ENCODE data around the gene TMX1. TPM values are rescaled to one million over a fixed set of nuclear protein-coding genes. Genes with fewer than 3 reads are reported as not detected.

Gene TMX1
- total RNA-seq, 1 donor from 2014 or later: 24.6 TPM

GRCh38 chr14:51289169-51289568 lies 49.1 kb downstream of the TMX1 start:
- H3K36me3 Mint-ChIP-seq (ENCODE audit: low read depth): no peaks in the 10 kb centered on the region
- H3K4me1 Mint-ChIP-seq: peaks cover 9% of the 10 kb centered on the region
- H3K4me3 Mint-ChIP-seq: no peak overlapping the region
- intact Hi-C loops (cut with micrococcal nuclease): no loop called here
- no peak overlapping the region for H3K27ac Mint-ChIP-seq
- no peak for TF ChIP-seq CTCF (IDR thresholded peaks at IDR 0.05)
- no peak for DNase-seq
- H3K9me3 Mint-ChIP-seq: no peaks in the 10 kb centered on the region
- POLR2A ChIA-PET: no interaction called here
- no peaks in the 10 kb centered on the region for H3K27me3 Mint-ChIP-seq
- CTCF ChIA-PET: no interaction called here
- ATAC-seq (ENCODE audit: low read depth): no peak

GRCh38 chr14:51290132-51290531 lies 50.1 kb downstream of the TMX1 start:
- TF ChIP-seq CTCF (IDR thresholded peaks at IDR 0.05): no peak
- Mint-ChIP-seq H3K27me3 (no peaks in the 10 kb centered on the region), H3K36me3 (ENCODE audit: low read depth) (no peaks in the 10 kb centered on the region), H3K4me1 (peaks cover 5% of the 10 kb centered on the region), H3K27ac (no peak overlapping the region), H3K4me3 (no peak overlapping the region), H3K9me3 (no peaks in the 10 kb centered on the region)
- intact Hi-C loops (cut with micrococcal nuclease): no loop called here
- ChIA-PET CTCF (no interaction called here), POLR2A (no interaction called here)
- ATAC-seq (ENCODE audit: low read depth) (no peak), DNase-seq (no peak)

GRCh38 chr14:51291016-51291415 lies 51.0 kb downstream of the TMX1 start:
- POLR2A ChIA-PET: no interaction called here

DNA sequence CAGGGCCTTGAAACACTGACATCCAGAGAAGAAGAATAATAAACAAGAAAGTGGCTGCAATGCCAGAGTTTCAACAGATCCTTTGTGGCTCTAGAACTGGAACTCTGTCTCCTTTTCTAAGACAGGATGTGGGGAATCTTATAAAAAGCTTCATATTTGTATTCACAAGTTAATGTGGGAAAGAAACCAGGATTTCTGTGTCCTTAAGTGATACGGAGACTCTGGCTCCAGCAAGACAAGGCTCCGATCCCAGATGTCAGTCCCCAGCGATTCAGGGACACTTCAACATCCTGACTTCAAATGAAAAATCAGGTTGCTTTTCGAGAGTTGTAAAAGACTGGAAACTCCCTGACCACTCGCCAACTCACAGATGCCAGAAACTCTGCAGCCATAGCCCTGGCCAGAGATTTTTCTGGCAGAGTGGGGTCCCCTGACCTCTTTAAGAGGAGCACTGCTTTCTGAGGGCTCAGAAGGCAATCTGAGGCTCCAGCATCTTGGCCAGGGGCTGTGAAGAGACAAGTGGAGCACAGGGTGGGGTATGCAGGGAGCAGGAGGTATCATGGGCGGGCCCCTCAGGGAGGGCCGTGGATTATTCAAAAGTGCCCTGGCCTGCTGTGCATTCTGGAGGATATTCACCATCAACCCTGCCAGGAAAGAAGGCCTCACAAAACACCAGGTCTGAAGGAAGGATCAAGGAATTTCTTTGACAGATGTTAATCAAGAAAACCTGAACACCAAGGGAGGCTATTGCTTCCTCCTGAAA lies 53.3 kb downstream of the TMX1 start:
- no peak for TF ChIP-seq CTCF (IDR thresholded peaks at IDR 0.05)
- ChIA-PET POLR2A (no interaction called here), CTCF (no interaction called here)
- H3K27ac Mint-ChIP-seq: no peak overlapping the region
- H3K4me3 Mint-ChIP-seq: no peak overlapping the region
- no peaks in the 10 kb centered on the region for H3K36me3 Mint-ChIP-seq (ENCODE audit: low read depth)
- H3K27me3 Mint-ChIP-seq: no peaks in the 10 kb centered on the region
- intact Hi-C loops (cut with micrococcal nuclease): no loop called here
- DNase-seq (no peak), ATAC-seq (ENCODE audit: low read depth) (no peak)
- no peaks in the 10 kb centered on the region for H3K4me1 Mint-ChIP-seq
- H3K9me3 Mint-ChIP-seq: no peaks in the 10 kb centered on the region

More at GRCh38 chr14:51291016-51291415, 51.0 kb downstream of the TMX1 start:
- DNase-seq (no peak), ATAC-seq (ENCODE audit: low read depth) (no peak)
- no peak overlapping the region for H3K4me3 Mint-ChIP-seq
- TF ChIP-seq CTCF (IDR thresholded peaks at IDR 0.05): no peak
- CTCF ChIA-PET: no interaction called here
- H3K27me3 Mint-ChIP-seq: no peaks in the 10 kb centered on the region
- H3K27ac Mint-ChIP-seq: no peak overlapping the region
- no peaks in the 10 kb centered on the region for H3K4me1 Mint-ChIP-seq
- intact Hi-C loops (cut with micrococcal nuclease): no loop called here
- H3K9me3 Mint-ChIP-seq: no peaks in the 10 kb centered on the region
- H3K36me3 Mint-ChIP-seq (ENCODE audit: low read depth): no peaks in the 10 kb centered on the region

- DNase-seq: no peak
- no peaks in the 10 kb centered on the region for H3K27me3 Mint-ChIP-seq
- H3K4me3 Mint-ChIP-seq: no peak overlapping the region
- CTCF ChIA-PET: no interaction called here
- ATAC-seq (ENCODE audit: low read depth): no peak
- no peaks in the 10 kb centered on the region for H3K9me3 Mint-ChIP-seq
- no peak for TF ChIP-seq CTCF (IDR thresholded peaks at IDR 0.05)
- H3K4me1 Mint-ChIP-seq: no peaks in the 10 kb centered on the region
- POLR2A ChIA-PET: no interaction called here
- intact Hi-C loops (cut with micrococcal nuclease): no loop called here
- no peaks in the 10 kb centered on the region for H3K36me3 Mint-ChIP-seq (ENCODE audit: low read depth)
- no peak overlapping the region for H3K27ac Mint-ChIP-seq
Observed at GRCh38 chr14:51293912-51294389, 53.9 kb downstream of the TMX1 start.

All from activated B cell treated with CpG ODN at 0.5 μM for 24 hours (primary cell).